Islet precursor cell (in vitro differentiated cells): ENCODE data around the gene LRRK1.

Experiments
- DNase-seq: peaks from one replicate; pipeline ENCODE4 v3.0.0-alpha.2; 2018

The LRRK1 gene

DNA sequence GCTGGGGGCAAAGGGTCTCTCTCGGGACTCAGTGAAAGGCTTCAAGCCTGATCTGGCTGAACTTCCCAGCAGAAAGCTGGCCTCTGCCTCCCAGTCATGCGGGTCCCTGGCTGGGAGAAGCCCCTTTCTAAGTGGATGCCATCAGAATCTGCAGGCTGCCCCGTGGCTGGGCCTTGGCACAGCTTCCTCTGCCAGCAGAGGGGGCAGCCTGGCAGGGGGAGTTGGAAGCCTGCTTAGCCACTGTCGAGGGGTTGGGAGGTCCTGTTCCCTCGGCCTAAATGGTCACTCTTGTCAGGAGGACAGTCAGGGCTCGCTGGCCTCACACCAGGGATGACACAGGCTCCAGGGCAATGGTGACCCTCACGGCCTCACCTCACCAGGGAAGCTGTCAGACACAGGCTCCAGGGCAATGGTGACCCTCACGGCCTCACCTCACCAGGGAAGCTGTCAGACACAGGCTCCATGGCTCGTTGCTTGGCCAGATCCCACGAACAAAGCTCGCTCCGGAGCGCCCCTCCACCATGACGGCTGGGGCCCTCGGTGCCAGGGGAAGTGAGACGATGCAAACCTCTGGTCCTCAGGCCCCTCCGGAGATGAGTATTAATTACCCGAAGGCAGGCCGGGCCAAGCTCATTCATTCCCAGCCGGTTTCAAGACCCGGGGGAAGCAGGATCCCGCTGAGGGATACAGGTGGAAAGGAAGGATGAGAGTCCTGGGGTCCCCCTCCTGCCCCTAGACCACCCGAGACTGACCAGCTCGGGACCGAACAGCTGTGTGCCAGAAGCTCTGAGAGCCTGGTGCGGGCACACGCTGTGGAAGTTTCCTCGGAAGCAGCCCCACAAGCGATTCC, 181.7 kb downstream of the LRRK1 start:
- peak; percentile 45 for DNase-seq

DNA sequence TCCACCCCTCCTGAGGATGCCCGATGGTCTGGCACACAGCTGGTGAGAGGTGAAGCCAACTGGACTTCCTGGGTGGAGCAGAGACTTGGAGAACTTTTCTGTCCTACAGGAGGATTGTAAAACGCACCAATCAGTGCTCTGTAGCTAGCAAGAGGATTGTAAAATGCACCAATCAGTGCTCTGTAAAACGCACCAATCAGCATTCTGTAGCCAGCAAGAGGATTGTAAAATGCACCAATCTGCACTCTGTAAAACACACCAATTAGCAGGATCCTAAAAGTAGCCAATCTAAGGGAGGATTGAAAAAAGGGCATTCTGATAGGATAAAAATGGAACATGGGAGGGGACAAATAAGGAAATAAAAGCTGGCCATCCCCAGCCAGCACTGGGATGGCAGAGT, 182.5 kb downstream of the LRRK1 start:
- no peak for DNase-seq

- DNase-seq = no peak
These were observed 183.6 kb downstream of the LRRK1 start for GRCh38 chr15:101102746-101103145.

DNA sequence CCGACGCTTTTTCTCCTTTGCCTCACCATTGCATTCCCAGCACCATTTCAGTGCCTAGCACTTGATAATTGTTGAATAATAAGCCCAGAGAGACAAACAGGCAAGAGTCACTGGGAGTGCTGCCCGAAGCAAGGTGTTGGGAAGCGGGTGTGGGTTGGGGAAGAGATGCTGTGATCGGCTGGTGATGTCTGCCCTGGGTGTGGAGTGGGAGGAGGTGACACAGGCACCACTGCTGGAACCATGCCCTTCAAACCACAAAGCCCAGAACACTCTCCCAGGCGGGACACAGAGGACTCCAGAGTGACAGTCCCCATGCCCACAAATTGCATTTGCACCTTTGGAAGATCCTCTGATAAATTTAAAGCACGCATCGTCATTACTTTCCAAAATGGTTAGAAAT, 184.4 kb downstream of the LRRK1 start:
- DNase-seq = no peak

DNA sequence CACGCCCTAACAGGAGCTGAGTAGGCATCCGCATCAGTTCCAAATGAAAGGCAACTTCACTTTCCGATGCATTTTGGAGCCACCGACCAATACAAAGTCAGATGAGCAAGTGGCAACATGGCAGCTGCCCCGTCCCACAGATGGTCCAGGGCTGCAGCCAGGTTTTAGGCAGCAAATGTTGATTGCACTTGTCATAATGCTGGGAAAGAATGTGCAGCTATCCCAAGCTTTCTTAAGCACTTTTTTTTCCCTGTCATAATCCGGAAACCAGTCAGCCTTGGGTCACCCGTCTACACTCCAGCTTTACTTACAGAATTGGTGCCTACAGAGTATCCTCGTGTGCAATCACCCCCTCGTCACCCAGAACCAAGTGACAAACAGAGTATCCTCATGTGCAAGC, 185.0 kb downstream of the LRRK1 start:
- DNase-seq = no peak

DNA sequence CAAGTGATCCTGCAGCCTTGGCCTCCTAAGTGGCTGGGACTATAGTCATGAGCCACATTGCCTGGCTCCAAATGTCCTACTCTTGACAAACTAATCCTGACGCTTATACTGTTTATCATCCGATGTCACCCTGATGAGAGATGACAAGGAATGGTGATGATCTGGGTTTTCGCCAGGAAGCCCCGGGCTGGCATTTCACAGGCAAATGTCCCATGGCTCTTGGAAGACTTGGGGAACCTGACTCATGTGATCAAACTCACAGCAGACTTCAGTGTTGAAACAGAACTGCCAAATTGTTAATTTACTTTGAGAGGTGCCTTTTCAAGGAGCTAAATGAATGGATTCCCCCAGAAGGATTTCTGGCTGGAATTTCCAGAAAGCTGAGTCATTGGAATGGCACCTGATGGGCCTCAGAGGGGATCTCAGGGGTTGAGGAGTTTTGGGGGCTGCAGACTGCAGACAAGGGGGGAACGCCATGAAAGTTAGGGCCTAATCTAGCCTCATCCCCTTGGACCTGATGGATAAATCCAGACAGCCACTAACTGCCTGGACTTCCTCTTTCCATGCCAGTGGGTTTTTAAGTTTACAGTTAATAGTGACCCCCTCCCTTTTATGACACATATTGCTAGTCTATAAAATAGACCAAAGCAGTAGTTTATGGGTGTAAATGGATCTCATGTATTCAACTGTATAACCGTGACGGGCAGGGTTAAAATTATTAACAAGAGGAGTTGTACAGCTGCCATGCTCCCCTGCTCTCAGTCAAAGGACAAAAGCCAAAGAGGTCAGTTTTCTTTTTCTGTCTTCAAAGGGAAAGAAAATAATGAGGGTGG, 186.1 kb downstream of the LRRK1 start:
- DNase-seq = peak; percentile 56

DNA sequence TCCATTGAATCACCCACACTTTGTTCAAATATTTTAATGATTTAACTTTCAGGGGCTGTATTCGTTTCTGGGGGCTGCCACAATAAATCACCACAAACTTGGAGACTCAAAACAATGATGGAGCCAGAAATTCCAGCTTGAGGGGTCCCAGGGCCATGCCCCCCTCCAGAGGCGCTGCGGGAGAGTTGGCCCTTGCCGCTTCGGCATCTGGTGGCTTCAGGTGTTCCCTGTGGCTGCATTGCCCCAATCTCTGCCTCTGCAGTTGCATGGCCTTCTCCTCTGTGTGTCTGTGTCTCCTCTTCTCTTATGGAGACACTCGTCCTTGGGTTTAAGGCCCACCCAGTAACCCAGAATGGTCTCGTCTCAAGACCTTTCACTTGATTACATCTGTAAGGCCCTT, 187.9 kb downstream of the LRRK1 start:
- DNase-seq = peak; percentile 47

DNA sequence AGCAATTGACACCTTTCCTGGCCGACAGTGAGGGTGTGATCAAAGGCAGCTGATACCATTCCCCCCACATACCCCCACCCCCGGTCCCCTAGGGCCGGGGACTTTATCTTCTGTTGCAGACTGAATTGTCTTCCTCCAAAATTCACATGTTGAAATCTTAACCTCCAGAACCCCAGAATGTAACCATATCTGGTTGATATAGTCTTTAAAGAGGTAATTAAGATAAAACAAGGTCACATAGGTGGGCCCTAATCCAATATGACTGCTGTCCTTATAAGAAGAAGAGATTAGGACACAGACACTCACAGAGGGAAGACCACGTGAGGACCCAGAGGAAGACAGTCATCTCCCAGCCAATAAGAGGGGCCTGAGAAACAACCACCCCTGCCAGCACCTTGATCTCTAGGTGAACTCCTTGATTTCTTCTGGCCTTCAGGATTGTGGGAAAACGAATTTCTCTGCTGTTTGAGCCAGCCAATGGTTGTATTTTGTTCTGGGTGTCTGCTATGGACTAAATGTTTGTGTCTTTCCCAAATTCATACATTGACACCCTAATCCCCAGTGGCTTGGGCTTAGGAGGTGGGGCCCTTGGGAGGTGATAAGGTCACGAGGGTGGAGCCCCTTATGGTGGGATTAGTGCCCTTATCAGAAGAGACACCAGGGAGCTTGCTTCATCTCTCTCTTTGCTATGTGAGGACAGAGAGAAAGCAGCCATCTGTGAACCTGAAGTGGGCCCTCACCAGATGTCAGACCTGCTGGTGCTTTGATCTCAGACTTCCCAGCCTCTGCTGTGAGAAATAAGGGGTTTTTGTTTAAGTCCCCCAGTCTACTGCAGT, 188.7 kb downstream of the LRRK1 start:
- peak; percentile 32 for DNase-seq

DNA sequence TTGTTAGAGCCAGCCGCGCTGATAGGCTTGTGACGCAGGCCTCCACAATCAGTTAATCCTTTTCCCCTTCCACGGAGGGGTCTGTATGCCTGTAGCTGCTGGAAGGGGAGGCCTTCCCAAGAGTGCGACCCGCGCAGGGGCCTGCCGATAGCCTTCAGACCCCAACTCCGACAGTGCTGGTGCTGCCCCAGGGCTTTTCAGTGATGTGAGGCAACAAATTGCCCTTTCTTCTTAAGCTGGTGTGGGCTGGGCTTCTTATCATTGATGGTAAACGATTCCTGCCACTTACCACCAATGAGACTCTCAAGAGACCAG, 189.3 kb downstream of the LRRK1 start:
- DNase-seq = peak; percentile 59

GRCh38 chr15:101108791-101109190, 189.6 kb downstream of the LRRK1 start:
- no peak for DNase-seq

DNA sequence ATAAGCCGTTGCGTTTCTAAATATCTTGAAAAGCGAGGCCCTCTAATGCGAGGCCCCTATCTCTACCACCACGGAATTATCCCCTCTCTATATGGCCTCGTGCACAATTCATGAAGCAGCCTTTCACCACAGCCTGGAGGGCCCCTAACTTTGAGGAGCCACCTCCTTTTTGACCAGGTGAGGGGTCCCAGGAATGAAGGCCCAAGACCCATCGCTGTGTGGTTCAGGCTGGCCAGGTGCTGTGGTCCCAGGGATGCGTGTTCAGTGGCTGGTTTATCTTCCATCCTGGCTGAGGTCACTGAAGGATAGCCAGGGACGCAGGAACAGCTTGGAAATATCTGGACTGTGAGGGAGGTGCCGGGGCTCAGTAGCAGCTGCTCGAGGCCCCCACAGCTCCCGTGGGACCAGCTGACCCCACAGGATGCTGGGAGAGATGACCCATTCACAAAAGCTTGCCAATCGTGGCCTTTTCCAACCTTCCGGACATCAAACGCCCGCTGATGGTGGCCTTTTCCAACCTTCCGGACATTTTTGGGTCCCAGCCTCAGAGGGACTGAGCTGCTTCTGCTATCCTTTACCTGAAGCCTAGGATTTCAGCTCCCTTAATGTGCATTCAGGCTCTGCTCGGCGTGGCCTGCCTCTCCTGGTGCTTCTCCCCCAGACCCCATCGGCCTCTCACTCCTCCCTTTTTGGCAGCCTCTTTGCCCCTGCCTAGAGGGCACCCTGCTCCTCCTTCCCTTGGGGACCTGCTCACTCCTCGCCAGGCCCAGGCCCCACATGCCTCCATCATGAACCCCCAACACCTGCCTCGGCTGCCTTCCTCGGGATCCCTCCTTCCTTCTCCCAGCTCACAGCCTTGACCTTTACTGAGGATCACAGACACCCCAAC, 191.8 kb downstream of the LRRK1 start:
- no peak for DNase-seq

GRCh38 chr15:101111570-101112262, 192.6 kb downstream of the LRRK1 start:
- peak; percentile 30 for DNase-seq

- DNase-seq = peak; percentile 54
These were observed 193.4 kb downstream of the LRRK1 start for GRCh38 chr15:101112336-101113113.

DNA sequence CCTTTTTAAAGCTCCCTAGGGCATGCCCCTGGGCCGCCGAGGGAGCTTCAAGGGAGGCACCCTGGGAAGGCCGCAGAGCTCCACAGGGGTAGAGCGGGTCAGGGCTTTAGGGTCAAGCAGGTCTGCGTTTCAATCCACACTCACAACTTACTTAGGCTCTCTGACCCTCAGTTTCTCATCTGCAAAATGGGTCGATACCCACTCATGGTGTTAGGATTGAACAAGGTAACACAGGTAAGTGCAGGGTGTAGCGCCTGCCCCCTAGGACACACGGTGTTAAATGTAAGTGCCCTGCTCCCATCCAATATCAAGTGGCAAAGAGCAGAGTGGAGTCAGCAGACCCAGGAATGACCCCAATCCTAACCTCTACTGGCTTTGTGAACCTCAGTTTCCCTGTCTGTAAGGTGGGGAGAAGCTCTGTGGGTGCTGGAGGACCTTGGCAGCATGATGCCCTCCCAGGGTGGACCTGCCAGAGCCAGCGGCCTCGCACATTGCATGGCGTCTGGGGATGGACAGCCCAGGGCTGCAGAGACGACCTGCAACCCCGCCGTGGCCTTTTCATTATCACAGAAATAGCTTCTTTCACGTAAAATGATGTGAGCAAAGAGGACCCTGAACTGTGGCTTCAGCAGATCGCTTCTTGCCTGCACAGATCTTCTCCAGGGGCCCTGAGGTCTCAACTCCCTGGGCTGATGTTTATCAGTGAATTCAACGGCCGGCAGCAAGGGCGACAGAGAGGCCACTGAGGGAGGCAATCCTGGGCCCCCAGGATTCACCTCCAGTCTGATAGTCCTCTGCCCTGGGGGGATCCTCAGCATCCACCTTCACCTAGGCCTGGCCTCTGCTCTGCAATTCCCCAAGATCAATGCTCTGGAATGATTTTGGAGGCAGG, 194.2 kb downstream of the LRRK1 start:
- DNase-seq = peak; percentile 55

GRCh38 chr15:101114166-101114565, 195.0 kb downstream of the LRRK1 start:
- DNase-seq = peak; percentile 45

GRCh38 chr15:101114610-101115009, 195.5 kb downstream of the LRRK1 start:
- DNase-seq = no peak

- peak; percentile 42 for DNase-seq
These were observed 196.2 kb downstream of the LRRK1 start for GRCh38 chr15:101115393-101115785.

- peak; percentile 58 for DNase-seq
These were observed 196.9 kb downstream of the LRRK1 start for GRCh38 chr15:101115786-101116680.

DNA sequence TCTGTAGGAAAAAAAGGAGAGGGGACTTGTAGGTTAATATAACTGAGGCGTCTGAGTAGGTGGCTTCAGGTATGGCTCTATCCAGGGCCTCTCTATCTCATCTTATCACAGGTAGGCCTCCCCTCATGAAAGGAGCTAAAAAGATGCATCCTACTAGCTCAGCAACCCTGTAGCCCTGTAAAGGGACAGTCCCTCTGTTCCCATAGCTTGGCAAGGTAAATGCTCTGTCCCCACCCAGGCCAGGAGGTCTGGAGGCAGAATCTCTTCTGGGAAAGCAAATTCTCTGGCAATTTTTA, 197.5 kb downstream of the LRRK1 start:
- DNase-seq = peak; percentile 36
